ENCODE data around the gene KRTAP5-8.
"Not testable (repeated sequence)": the region's sequence is repeated elsewhere in the genome, so short reads cannot be mapped to it uniquely, and the experiment has no call there.

The KRTAP5-8 gene

DNA sequence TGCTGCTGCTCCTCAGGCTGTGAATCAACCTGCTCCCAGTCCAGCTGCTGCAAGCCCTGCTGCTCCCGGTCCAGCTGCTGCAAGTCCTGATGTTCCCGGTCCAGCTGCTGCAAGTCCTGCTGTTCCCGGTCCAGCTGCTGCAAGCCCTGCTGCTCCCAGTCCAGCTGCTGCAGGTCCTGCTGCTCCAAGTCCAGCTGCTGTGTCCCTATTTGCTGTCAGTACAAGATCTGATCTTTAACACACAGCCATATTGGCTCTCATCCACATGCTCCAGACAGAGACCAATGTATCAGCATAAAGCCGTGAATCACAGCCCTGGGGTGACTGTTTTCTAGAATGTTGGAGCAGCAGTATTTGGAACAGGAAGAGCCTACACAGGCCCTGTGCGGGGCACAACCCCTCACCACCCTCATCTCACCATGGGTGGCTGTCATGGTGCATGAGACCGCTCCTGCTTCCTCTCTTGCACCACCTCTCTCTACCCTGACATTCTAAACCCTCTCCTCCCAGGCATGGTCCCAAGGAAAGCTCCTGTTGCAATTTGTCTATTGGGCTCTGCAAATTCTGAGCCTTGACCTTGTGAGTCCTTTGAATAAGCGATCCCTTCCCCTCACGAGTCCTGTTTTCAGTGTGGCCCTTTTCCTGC, 31.0 kb downstream of the KRTAP5-8 start:
- in situ Hi-C loops (cut with HindIII; ENCODE audit: low sequenced_read_pairs): no loop called here

DNA sequence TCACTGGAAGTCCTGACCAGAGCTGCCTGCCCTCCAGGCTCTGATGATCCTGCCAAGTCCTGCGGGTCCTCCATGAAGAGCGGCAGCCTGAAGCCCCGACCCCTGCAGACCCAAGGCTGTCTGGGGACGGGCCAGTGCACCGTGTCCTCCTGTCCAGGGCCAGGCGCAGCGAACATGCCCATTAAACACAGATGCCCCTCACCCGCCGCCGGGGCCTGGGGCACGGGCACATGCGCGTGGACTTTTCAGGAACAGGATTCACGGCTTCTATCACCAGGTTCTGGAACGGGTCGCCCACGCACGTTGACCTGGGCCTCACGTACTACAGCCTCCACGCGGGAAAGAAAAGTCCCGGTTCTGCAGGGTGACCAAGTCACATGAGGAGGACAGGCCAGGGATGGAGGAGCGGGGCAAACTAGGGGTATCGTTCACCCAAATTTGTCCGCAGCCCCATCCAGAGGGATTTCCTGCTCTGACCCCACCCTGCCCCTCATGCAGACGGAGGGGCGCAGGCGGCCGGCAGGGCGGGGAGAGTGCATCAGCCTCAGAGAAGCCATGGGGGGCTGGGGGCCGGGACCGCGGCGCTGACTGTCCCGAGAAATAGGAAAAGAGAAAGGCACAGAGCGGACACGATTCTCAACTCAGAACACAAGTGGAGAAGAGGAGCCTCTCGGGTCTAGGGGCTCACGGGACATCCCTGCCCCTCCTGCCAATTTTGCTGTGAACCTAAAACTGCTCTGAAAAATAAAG, 33.5 kb downstream of the KRTAP5-8 start:
- in situ Hi-C loops (cut with HindIII; ENCODE audit: low sequenced_read_pairs): loop anchor here (10.0 kb wide), 1 partner anchor 126 kb away; the partner anchor contains the start of gene DHCR7

DNA sequence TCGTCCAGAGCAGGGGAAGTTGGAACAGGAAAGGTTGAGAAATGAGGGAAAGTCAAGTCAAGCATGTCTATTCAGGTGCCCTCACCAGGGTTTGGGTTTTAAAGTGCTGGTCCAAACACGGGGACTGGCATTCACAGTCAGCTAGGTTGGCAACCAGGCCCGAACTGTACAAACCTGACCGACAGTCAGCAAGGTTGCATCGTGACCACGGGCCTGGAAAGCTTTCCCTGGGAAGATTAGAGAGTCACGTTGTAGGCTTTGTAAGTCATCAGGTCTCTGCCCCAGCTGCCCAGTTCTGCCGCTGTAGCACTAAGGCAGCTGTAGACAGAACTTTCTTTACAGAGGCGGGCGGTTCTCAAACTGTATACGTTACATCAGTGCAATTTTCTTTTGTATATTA, 35.0 kb downstream of the KRTAP5-8 start:
- in situ Hi-C loops (cut with HindIII; ENCODE audit: low sequenced_read_pairs): loop anchor here (10.0 kb wide), 1 partner anchor 128 kb away; the partner anchor contains the start of gene DHCR7

DNA sequence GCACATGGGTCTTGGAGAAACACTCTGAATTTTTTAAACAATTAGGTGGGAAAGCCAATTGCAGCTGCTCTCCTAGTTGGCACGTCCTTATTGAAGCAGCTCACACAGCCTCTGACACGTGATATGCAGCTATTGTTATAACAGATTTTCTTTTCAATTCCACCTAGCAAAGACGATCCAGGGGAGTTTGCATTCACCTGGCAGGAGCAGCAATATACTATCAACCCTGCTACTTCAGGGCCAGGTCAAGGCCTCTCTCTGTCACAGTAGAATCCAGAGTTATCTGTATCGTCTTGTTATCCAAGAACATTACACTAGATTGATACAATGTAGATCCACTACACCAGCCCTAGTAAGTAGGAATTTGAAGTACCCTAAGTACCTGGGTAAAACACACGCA, 36.6 kb downstream of the KRTAP5-8 start:
- in situ Hi-C loops (cut with HindIII; ENCODE audit: low sequenced_read_pairs): loop anchor here (10.0 kb wide), 1 partner anchor 130 kb away; the partner anchor contains the start of gene DHCR7

GRCh38 chr11:71575723-71576424, 38.0 kb downstream of the KRTAP5-8 start:
- in situ Hi-C loops (cut with HindIII; ENCODE audit: low sequenced_read_pairs): loop anchor here (5.0 to 10.0 kb wide), 2 partner anchors 69 to 131 kb away; partner anchors contain the start of gene DHCR7

DNA sequence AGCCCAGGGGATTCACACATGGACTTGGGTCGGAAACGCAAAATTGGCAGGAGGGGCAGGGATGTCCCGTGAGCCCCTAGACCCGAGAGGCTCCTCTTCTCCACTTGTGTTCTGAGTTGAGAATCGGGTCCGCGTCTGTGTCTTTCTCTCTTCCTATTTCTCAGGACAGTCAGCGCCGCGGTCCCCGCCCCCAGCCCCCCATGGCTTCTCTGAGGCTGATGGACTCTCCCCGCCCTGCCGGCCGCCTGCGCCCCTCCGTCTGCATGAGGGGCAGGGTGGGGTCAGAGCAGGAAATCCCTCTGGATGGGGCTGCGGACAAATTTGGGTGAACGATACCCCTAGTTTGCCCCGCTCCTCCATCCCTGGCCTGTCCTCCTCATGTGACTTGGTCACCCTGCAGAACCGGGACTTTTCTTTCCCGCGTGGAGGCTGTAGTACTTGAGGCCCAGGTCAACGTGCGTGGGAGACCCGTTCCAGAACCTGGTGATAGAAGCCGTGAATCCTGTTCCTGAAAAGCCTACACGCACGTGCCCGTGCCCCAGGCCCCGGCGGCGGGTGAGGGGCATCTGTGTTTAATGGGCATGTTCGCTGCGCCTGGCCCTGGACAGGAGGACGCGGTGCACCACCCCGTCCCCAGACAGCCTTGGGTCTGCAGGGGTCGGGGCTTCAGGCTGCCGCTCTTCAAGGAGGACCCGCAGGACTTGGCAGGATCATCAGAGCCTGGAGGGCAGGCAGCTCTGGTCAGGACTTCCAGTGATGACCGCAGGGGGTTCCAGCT, 39.1 kb downstream of the KRTAP5-8 start:
- in situ Hi-C loops (cut with HindIII; ENCODE audit: low sequenced_read_pairs): loop anchor here (5.0 to 10.0 kb wide), 2 partner anchors 70 to 132 kb away; partner anchors contain the start of gene DHCR7

- in situ Hi-C loops (cut with HindIII; ENCODE audit: low sequenced_read_pairs): loop anchor here (5.0 to 10.0 kb wide), 2 partner anchors 70 to 133 kb away; partner anchors contain the start of gene DHCR7
Measured at GRCh38 chr11:71577469-71578004, 39.7 kb downstream of the KRTAP5-8 start.

GRCh38 chr11:71579513-71579912, 41.7 kb downstream of the KRTAP5-8 start:
- in situ Hi-C loops (cut with HindIII; ENCODE audit: low sequenced_read_pairs): loop anchor here (5.0 to 10.0 kb wide), 2 partner anchors 72 to 135 kb away; partner anchors contain the start of gene DHCR7

DNA sequence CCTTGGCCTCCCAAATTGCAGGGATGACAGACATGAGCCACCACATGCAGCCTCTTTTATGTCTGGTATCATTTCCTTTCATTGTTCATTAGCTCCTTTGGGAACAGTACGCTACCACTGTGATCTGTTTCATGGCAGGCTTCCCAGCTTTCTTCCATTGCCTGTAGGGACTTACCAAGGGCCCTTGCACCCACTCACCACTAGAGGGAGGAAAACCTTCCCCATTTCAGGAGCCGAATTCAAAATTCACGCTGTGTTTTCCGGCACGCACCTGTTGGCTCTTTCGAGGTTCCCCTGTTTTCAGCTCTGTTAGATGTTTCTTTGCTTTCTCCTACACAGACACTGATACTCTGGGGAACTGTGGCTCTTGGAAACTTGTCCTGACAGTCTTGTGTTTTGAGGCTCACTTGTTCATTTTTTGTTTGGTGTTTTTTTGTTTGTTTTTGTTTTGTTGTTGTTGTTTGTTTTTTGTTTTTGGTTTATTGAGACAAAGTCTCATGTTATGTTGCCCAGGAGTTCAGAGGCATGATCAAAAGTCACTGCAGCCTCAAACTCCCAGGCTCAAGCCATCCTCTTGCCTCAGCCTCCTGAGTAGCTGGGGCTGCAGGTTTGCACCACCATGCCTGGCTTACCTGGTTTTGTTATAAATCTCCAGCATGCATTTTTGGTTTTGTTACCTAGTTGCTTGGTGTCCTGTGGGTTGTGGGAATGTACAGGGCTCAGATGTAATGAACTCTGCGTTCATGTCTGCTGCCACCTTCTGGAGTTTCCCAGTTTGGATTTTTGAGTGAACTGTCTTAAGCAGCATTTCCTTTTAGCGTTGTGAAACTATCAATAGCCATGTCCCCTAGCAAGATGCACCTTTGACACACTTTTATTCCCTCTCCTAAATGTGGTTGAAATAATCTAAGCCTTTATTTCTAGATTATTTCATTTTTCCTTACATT, 42.5 kb downstream of the KRTAP5-8 start:
- in situ Hi-C loops (cut with HindIII; ENCODE audit: low sequenced_read_pairs): no loop called here

DNA sequence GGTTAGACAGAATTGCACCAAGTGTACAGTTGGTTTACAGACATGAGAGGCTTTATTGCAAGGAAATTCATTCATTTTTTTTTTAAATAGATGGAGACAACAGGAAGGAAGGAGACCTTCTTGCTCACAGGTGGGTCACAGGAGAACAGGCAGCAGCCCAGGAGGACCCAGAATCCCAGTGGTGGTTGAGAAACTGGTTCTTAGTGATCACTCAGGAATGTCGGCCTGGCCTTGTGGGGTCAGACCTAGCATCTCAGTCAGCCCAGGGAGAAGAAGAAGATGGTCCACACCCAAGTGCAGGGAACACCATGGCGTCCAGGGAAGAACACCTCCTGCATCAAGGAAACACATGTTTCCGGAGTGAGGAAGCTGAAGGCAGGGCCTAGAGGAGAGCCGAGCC, 44.0 kb downstream of the KRTAP5-8 start:
- in situ Hi-C loops (cut with HindIII; ENCODE audit: low sequenced_read_pairs): no loop called here

GRCh38 chr11:71582309-71582895, 44.6 kb downstream of the KRTAP5-8 start, which contains the start of gene KRTAP5-11:
TSS of gene KRTAP5-11 (minus strand) at chr11:71582875. CDS start at chr11:71582837, 38 bp downstream.
- in situ Hi-C loops (cut with HindIII; ENCODE audit: low sequenced_read_pairs): no loop called here

GRCh38 chr11:71582969-71583368, 45.1 kb downstream of the KRTAP5-8 start:
- in situ Hi-C loops (cut with HindIII; ENCODE audit: low sequenced_read_pairs): not testable (repeated sequence)

DNA sequence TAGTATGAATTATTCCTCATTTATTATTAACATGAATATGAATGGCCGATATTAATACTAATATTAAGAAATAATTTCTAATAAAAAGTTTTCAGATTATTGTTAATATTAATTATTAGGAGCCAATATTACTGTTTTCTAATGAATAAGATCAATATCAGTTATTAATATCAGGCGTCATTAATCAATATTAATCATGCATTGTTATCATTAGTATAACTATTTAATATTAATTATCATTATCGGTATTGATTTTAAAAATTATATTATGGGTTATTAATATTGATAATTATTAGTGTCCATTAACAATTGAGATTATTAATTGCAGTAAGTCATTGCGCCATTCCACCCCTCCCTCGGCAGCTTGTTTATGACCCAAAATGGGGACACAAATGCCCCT, 47.8 kb downstream of the KRTAP5-8 start:
- in situ Hi-C loops (cut with HindIII; ENCODE audit: low sequenced_read_pairs): loop anchor here (5.0 kb wide), 1 partner anchor 302 kb away; no protein-coding TSS in a partner anchor

DNA sequence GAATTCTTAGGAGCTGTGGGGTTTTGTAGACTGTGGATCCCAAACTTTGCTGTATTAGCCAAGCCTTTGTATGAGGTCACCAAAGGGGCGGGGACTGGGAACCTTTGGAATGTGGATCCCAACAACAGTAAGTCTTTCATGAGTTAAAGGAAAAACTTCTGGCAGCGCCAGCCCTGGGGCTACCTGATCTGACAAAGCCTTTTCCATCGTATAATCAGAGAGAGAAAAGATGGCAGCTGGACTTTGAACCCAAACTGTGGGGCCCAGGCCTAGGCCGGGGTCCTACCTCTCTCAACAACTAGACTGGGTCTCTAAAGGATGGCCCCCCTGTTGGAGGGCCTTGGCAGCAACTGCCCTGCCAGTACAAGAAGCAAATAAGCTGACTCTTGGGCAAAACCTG, 50.5 kb downstream of the KRTAP5-8 start:
- in situ Hi-C loops (cut with HindIII; ENCODE audit: low sequenced_read_pairs): loop anchor here (5.0 kb wide), 1 partner anchor 299 kb away; no protein-coding TSS in a partner anchor
